Stomach smooth muscle (tissue), 2 donors: Measurements from ENCODE around the gene GALNT9.
"Not testable (repeated sequence)": the region's sequence is repeated elsewhere in the genome, so short reads cannot be mapped to it uniquely, and the experiment has no call there.

Experiments used
- H3K27ac ChIP-seq: one replicate; pipeline ENCODE4 v1.7.0; 2013; ENCODE audit warnings: mild to moderate bottlenecking, low read length, inconsistent platforms
- H3K27me3 ChIP-seq, 2 donors: one replicate each; pipeline ENCODE4 v1.7.0; 2013; ENCODE audit warnings: low read length in 2 of 2; ENCODE audit not compliant: insufficient read depth in 2 of 2, control insufficient read depth in 1 of 2
- H3K36me3 ChIP-seq, 2 donors: one replicate each; pipeline ENCODE4 v1.7.0; 2013; ENCODE audit warnings: low read length in 2 of 2; ENCODE audit not compliant: control insufficient read depth in 2 of 2, insufficient read depth in 2 of 2
- H3K4me1 ChIP-seq: one replicate; pipeline ENCODE4 v1.7.0; 2013; ENCODE audit warnings: low read length; ENCODE audit not compliant: control insufficient read depth, insufficient read depth
- H3K4me3 ChIP-seq, 2 donors: one replicate each; pipeline ENCODE4 v1.7.0; 2013; ENCODE audit warnings: low read length in 2 of 2
- H3K9ac ChIP-seq, 2 donors: one replicate each; pipeline ENCODE4 v1.7.0; 2013; ENCODE audit warnings: low read length in 2 of 2, mild to moderate bottlenecking in 1 of 2
- H3K9me3 ChIP-seq, 2 donors: one replicate each; pipeline ENCODE4 v1.7.0; 2013; ENCODE audit warnings: low read length in 2 of 2; ENCODE audit not compliant: control insufficient read depth in 2 of 2
- donor health status: healthy.
- donor health status: Pancreatic carcinoma.

The GALNT9 gene

GRCh38 chr12:132199526-132200319 lies 129.7 kb downstream of the GALNT9 start:
- Histone ChIP-seq H3K36me3 (no peaks in the 10 kb centered on the region), H3K9ac (no peak overlapping the region), H3K9me3 (no peaks in the 10 kb centered on the region), H3K4me3 (no peak overlapping the region), H3K27ac (no peak overlapping the region), H3K27me3 (peaks cover 18 to 20% of the 10 kb centered on the region in 2 donors), H3K4me1 (peaks cover 4% of the 10 kb centered on the region)

DNA sequence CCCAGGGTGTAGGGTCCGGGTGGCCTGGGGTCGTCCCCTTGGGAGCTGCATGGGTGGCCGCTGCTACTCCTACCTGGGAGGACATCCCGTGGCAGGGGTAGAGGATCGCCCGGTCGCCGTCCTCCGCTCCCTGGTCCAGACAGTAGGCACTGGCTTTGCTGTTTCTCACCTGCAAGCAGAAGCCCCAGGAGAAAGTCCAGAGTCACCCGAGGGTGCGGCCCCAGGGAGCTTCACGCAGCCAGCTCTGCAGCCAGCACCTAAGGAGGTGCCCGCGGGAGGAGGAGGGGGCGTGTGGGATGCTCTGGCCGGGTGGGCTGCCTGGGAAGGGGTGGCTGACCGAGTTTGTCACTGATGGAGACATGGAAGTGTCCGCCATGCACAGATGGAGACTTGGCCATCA lies 130.3 kb downstream of the GALNT9 start:
- Histone ChIP-seq H3K9me3 (peaks cover 0 to 2% of the 10 kb centered on the region in 2 donors), H3K9ac (no peak overlapping the region), H3K27ac (no peak overlapping the region), H3K36me3 (no peaks in the 10 kb centered on the region), H3K27me3 (peaks cover 12 to 15% of the 10 kb centered on the region in 2 donors), H3K4me3 (no peak overlapping the region), H3K4me1 (no peaks in the 10 kb centered on the region)

GRCh38 chr12:132197581-132198354 lies 131.6 kb downstream of the GALNT9 start:
- Histone ChIP-seq H3K4me1 (no peaks in the 10 kb centered on the region), H3K9ac (no peak overlapping the region), H3K4me3 (no peak overlapping the region), H3K36me3 (no peaks in the 10 kb centered on the region), H3K9me3 (peaks cover 0 to 10% of the 10 kb centered on the region in 2 donors), H3K27ac (no peak overlapping the region), H3K27me3 (peaks cover 0 to 2% of the 10 kb centered on the region in 2 donors)

GRCh38 chr12:132196873-132197390 lies 132.5 kb downstream of the GALNT9 start:
- H3K27ac ChIP-seq: no peak overlapping the region
- no peaks in the 10 kb centered on the region for H3K4me1 ChIP-seq
- H3K9me3 ChIP-seq: peaks cover 0 to 10% of the 10 kb centered on the region in 2 donors
- H3K27me3 ChIP-seq: no peaks in the 10 kb centered on the region
- no peak overlapping the region for H3K9ac ChIP-seq
- no peak overlapping the region for H3K4me3 ChIP-seq
- no peaks in the 10 kb centered on the region for H3K36me3 ChIP-seq

- Histone ChIP-seq H3K27ac (no peak overlapping the region), H3K4me3 (no peak overlapping the region), H3K27me3 (no peaks in the 10 kb centered on the region), H3K36me3 (no peaks in the 10 kb centered on the region), H3K9ac (no peak overlapping the region), H3K4me1 (no peaks in the 10 kb centered on the region), H3K9me3 (peaks cover 0 to 10% of the 10 kb centered on the region in 2 donors)
Observed at GRCh38 chr12:132196038-132196872, 133.1 kb downstream of the GALNT9 start.

GRCh38 chr12:132195242-132195641 lies 134.1 kb downstream of the GALNT9 start:
- H3K4me1 ChIP-seq, H3K9me3 ChIP-seq, H3K4me3 ChIP-seq, H3K36me3 ChIP-seq, H3K27ac ChIP-seq, H3K9ac ChIP-seq, H3K27me3 ChIP-seq: not testable (repeated sequence)

- Histone ChIP-seq H3K4me1 (peaks cover 13% of the 10 kb centered on the region), H3K4me3 (no peak overlapping the region), H3K36me3 (no peaks in the 10 kb centered on the region), H3K27me3 (no peaks in the 10 kb centered on the region), H3K9ac (no peak overlapping the region), H3K27ac (no peak overlapping the region), H3K9me3 (peaks cover 0 to 10% of the 10 kb centered on the region in 2 donors)
Observed at GRCh38 chr12:132194556-132194955, 134.8 kb downstream of the GALNT9 start.

GRCh38 chr12:132194056-132194455 lies 135.3 kb downstream of the GALNT9 start:
- Histone ChIP-seq H3K27ac (no peak overlapping the region), H3K9ac (no peak overlapping the region), H3K9me3 (peaks cover 0 to 10% of the 10 kb centered on the region in 2 donors), H3K36me3 (no peaks in the 10 kb centered on the region), H3K4me1 (peaks cover 18% of the 10 kb centered on the region), H3K27me3 (no peaks in the 10 kb centered on the region), H3K4me3 (no peak overlapping the region)

DNA sequence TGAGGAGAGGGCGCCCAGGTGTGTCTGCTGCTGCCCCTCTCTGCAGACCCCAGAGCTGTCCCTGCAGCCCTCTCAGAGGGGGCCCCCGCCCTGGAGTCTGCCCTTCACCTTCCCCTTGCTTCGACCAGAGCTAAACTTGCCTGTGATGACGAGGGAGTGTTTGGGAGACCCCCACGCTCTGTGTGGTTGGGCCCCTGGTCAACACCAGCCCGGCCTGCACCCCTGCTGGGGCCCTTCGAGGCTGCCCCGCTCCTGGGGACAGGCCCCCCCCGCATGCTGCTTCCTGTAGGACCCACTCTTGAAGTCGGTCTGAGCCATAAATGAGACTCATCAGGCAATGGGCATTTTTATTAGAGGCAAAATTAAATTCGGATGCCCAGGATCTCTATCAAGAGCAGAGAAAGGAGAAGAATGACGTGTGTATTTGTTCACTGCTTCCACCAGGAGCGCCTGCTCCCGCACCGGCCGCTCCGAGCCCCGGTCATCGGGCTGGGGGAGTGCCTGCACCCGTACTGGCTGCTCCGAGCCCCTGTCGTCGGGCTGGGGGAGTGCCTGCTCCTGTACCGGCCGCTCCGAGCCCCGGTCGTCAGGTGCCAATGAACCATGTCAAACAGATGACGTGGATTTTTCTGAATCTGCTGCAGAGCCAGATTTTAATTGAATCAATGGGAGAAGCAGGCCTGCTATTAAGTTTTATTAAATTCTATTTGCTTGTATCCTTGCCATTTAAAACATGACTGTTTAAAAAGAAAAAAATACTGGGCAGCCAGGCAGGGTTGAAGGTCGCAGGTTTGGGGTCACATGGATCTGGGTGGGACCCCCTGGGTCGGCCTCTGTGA lies 137.5 kb downstream of the GALNT9 start:
- H3K27me3 ChIP-seq: no peaks in the 10 kb centered on the region
- no peak overlapping the region for H3K4me3 ChIP-seq
- H3K27ac ChIP-seq: no peak overlapping the region
- H3K9ac ChIP-seq: no peak overlapping the region
- no peaks in the 10 kb centered on the region for H3K36me3 ChIP-seq
- H3K9me3 ChIP-seq: peaks cover 0 to 24% of the 10 kb centered on the region in 2 donors
- H3K4me1 ChIP-seq: peaks cover 19% of the 10 kb centered on the region
